A549 (cell line): ENCODE measurements around the gene ACADSB. TPM values are rescaled to one million over a fixed set of nuclear protein-coding genes. Genes with fewer than 3 reads are reported as not detected.

Experiments
- ATAC-seq, 2 experiments: fragments of 200-7000 bp in 1 of 2; fragments of >200 bp in 1 of 2; cut with Nextera tagmentation in 1 of 2; cut with Tn5 transposase in 1 of 2; 3 replicates each; pipeline versions ENCODE4 v1.8.0 to v1.9.1; 2018 to 2020; ENCODE audit warnings: mild to moderate bottlenecking in 1 of 2, moderate library complexity in 1 of 2
- CTCF ChIA-PET: fragments of 300-600 bp; sonication (Branson Sonifier 250); formaldehyde crosslinking; extraction: SDS; loops from one replicate; lab custom pipeline; 2021; ENCODE audit warnings: antibody characterized with exemption, inconsistent platforms; lab: Yijun Ruan, JAX
- POLR2A ChIA-PET: fragments of 350-600 bp; formaldehyde crosslinking; extraction: SDS; loops from one replicate; lab custom pipeline; 2021; ENCODE audit warnings: antibody characterized with exemption, inconsistent platforms; lab: Yijun Ruan, JAX
- DNase-seq, 2 experiments: peaks; one replicate each; pipeline versions ENCODE4 v3.0.0 to v3.0.0-alpha.2; 2011 to 2016; ENCODE audit warnings: low read depth in 1 of 2, low spot score in 1 of 2
- FAIRE-seq: peaks from 2 replicates; lab custom pipeline; 2011; peaks lifted over from hg19 to GRCh38; lab: Jason Lieb, UNC
- H3K27ac ChIP-seq, 2 experiments: fragments of >200 bp; sonication (Bioruptor Twin); formaldehyde crosslinking; 3 replicates each; pipeline ENCODE4 v1.5.1; 2016 to 2017
- H3K4me1 ChIP-seq: fragments of >200 bp; sonication (Bioruptor Twin); formaldehyde crosslinking; 3 replicates; pipeline ENCODE4 v1.6.1; 2016
- H3K4me2 ChIP-seq: fragments of >200 bp; sonication (Bioruptor Twin); formaldehyde crosslinking; 3 replicates; pipeline ENCODE4 v1.6.1; 2016
- H3K4me3 ChIP-seq: fragments of >200 bp; sonication (Bioruptor Twin); formaldehyde crosslinking; 3 replicates; pipeline ENCODE4 v1.5.1; 2016
- H3K9me3 ChIP-seq: fragments of >200 bp; sonication (Bioruptor Twin); formaldehyde crosslinking; 3 replicates; pipeline ENCODE4 v1.6.1; 2016
- BHLHE40 ChIP-seq: IDR thresholded peaks from 2 replicates; pipeline ENCODE4 v1.6.1; 2012; ENCODE audit warnings: low read depth, low read length, inconsistent platforms
- CBX8 ChIP-seq: fragments of 200-600 bp; sonication (generic); IDR thresholded peaks from 2 replicates; pipeline ENCODE4 v1.6.1; 2016
- CHD2 ChIP-seq: fragments of 150-350 bp; IDR thresholded peaks from 2 replicates; pipeline ENCODE4 v1.6.1; 2014; ENCODE audit warnings: low read length; ENCODE audit not compliant: partially characterized antibody
- CHD4 ChIP-seq: fragments of 200-600 bp; sonication (generic); IDR thresholded peaks from 2 replicates; pipeline ENCODE4 v1.6.1; 2016; ENCODE audit warnings: antibody characterized with exemption, mild to moderate bottlenecking, borderline replicate concordance
- EHF ChIP-seq: fragments of 250-450 bp; sonication (Bioruptor Pico); IDR thresholded peaks from 2 replicates; pipeline ENCODE4 v1.5.0; 2020; ENCODE audit warnings: mild to moderate bottlenecking
- EHMT2 ChIP-seq: fragments of 200-600 bp; sonication (generic); IDR thresholded peaks from 2 replicates; pipeline ENCODE4 v1.6.1; 2016; ENCODE audit warnings: antibody characterized with exemption, low read depth, mild to moderate bottlenecking, moderate library complexity
- FOSB ChIP-seq: fragments of 250-450 bp; sonication (Bioruptor Pico); IDR thresholded peaks from 2 replicates; pipeline ENCODE4 v1.5.0; 2020; ENCODE audit warnings: mild to moderate bottlenecking, moderate library complexity
- FOXS1 ChIP-seq: fragments of 250-450 bp; sonication (Bioruptor Pico); IDR thresholded peaks from 2 replicates; pipeline ENCODE4 v1.5.0; 2020; ENCODE audit warnings: mild to moderate bottlenecking, moderate library complexity
- GATA3 ChIP-seq: IDR thresholded peaks from 2 replicates; pipeline ENCODE4 v1.6.1; 2012; ENCODE audit warnings: borderline replicate concordance
- HDAC2 ChIP-seq: fragments of 200-600 bp; sonication (generic); IDR thresholded peaks from 2 replicates; pipeline ENCODE4 v1.6.1; 2016
- HOXB5 ChIP-seq: fragments of 250-450 bp; sonication (Bioruptor Pico); IDR thresholded peaks from 2 replicates; pipeline ENCODE4 v1.5.0; 2020; ENCODE audit warnings: mild to moderate bottlenecking, moderate library complexity
- MAZ ChIP-seq: fragments of 150-350 bp; IDR thresholded peaks from 2 replicates; pipeline ENCODE4 v1.6.1; 2014; ENCODE audit warnings: antibody characterized with exemption, low read depth, low read length, borderline replicate concordance
- MYC ChIP-seq: IDR thresholded peaks from 2 replicates; pipeline ENCODE4 v1.6.1; 2012; ENCODE audit warnings: mild to moderate bottlenecking, inconsistent platforms, low read length, improper control_type of control experiment, borderline replicate concordance
- NFE2L2 ChIP-seq: fragments of 150-350 bp; conservative IDR thresholded peaks from 2 replicates; pipeline ENCODE4 v1.6.1; 2014; ENCODE audit warnings: low read length
- PHF8 ChIP-seq: fragments of 200-600 bp; sonication (generic); IDR thresholded peaks from 2 replicates; pipeline ENCODE4 v1.6.1; 2016; ENCODE audit warnings: low read depth, mild to moderate bottlenecking, antibody characterized with exemption, moderate library complexity, borderline replicate concordance
- RARB ChIP-seq: fragments of 250-450 bp; sonication (Bioruptor Pico); IDR thresholded peaks from 2 replicates; pipeline ENCODE4 v1.8.0; 2021; ENCODE audit warnings: mild to moderate bottlenecking, moderate library complexity
- RCOR1 ChIP-seq: fragments of 150-350 bp; IDR thresholded peaks from 2 replicates; pipeline ENCODE4 v1.6.1; 2014; ENCODE audit warnings: antibody characterized with exemption, low read length, low read depth
- RFX5 ChIP-seq: fragments of 450-650 bp; IDR thresholded peaks from 2 replicates; pipeline ENCODE4 v1.7.1; 2014; ENCODE audit warnings: antibody characterized with exemption, mild to moderate bottlenecking, moderate library complexity
- RNF2 ChIP-seq: fragments of 200-600 bp; sonication (generic); IDR thresholded peaks from 2 replicates; pipeline ENCODE4 v1.6.1; 2016; ENCODE audit warnings: low read depth, mild to moderate bottlenecking, antibody characterized with exemption, moderate library complexity, borderline replicate concordance
- ZC3H11A ChIP-seq: fragments of 450-650 bp; IDR thresholded peaks from 2 replicates; pipeline ENCODE4 v1.6.1; 2014; ENCODE audit warnings: antibody characterized with exemption, mild to moderate bottlenecking
- ZNF302 ChIP-seq: fragments of 250-450 bp; sonication (Bioruptor Pico); IDR thresholded peaks from 2 replicates; pipeline ENCODE4 v1.9.0; 2021; ENCODE audit warnings: inconsistent platforms, mild to moderate bottlenecking, moderate library complexity
- WGBS: methylation state at CpG from one replicate; pipeline ENCODE4 v1.1.6; 2017; ENCODE audit errors: missing lambda C conversion rate; 5-methylcytosine and 5-hydroxymethylcytosine counted together
- polyA plus RNA-seq, 4 experiments: library from polyadenylated mRNA; depleted of rRNA in 3 of 4; stranded (reverse); fragments of >200 nt; fragmentation: RNase III in 1 of 4; extraction: RNeasy Plus Mini Kit Qiagen cat#74134 plus additional on column Dnase treatment in 1 of 4; gene quantifications; 2 replicates in 3 of 4; 3 replicates in 1 of 4; pipeline ENCODE4 v1.2.3, GENCODE V29; 2011 to 2017
- TF ChIP-seq, protein P1 (sequence below): fragments of >200 bp; sonication (Bioruptor Twin); formaldehyde crosslinking; IDR thresholded peaks from 3 replicates; pipeline ENCODE4 v1.5.1; 2016
- TF ChIP-seq, protein P2 (sequence below): fragments of 450-650 bp; IDR thresholded peaks from 2 replicates; pipeline ENCODE4 v1.6.1; 2014; ENCODE audit warnings: antibody characterized with exemption
- TF ChIP-seq, protein P3 (sequence below): fragments of 200-600 bp; sonication (generic); IDR thresholded peaks from 2 replicates; pipeline ENCODE4 v1.6.1; 2016; ENCODE audit warnings: antibody characterized with exemption, mild to moderate bottlenecking, moderate library complexity
- TF ChIP-seq, protein P4 (sequence below): IDR thresholded peaks from 2 replicates; pipeline ENCODE4 v1.6.1; 2012
- TF ChIP-seq, protein P5 (sequence below): IDR thresholded peaks from 2 replicates; pipeline ENCODE4 v1.6.1; 2012
- TF ChIP-seq, protein P6 (sequence below): fragments of >200 bp; sonication (Bioruptor Twin); formaldehyde crosslinking; IDR thresholded peaks from 2 replicates; pipeline ENCODE4 v1.6.1; 2016

ACADSB gene
- polyA plus RNA-seq, 2 of the 4 experiments (the other 2 are of a cell fraction), result 8.5 to 18.5 TPM

DNA sequence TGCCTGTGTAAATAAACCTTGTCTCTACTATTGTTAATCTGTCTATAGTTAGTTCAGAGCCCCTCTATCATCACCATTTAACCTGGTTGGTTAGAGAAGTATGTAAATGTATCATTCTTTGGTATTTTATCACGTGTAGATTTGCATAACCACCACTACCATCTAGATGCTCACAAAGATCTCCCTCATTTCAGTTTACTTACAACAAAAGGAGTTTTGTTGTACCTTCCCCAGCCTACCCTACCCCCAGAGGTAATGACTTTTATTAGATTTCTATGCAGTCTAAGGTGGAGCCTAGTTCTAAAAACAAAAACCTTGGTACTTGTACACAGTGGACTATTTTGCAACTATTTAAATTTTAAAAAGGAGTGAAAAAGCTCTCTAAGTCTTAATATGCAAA is 17.5 kb downstream of the ACADSB start:
- WGBS, result 20% methylated on average over 1 of the region's 1 CpG

DNA sequence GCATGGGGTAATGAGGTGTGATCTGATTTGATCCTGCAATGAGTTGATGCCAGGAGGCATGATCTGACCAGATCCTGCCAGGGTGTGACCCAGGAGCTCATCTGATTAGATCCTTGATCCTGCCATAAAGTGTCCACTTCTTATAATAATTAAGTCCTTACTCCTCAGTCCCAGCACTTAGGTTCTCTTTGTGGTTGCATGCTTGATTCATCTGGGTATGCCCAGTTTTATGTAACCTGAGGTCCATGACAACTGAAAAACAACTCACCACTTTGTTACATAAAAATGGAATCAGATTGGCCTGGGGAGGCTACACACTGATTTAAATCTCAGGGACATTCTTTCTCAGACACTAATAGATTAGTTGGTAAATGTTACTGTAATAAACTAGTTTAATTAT is 19.1 kb downstream of the ACADSB start:
- TF ChIP-seq FOSB (CRISPR knock-in tag) (no peak), EHMT2 (no peak), CHD4 (no peak), PHF8 (no peak), NFE2L2 (no peak), RCOR1 (no peak), RNF2 (no peak)
- TF ChIP-seq, protein P1, sequence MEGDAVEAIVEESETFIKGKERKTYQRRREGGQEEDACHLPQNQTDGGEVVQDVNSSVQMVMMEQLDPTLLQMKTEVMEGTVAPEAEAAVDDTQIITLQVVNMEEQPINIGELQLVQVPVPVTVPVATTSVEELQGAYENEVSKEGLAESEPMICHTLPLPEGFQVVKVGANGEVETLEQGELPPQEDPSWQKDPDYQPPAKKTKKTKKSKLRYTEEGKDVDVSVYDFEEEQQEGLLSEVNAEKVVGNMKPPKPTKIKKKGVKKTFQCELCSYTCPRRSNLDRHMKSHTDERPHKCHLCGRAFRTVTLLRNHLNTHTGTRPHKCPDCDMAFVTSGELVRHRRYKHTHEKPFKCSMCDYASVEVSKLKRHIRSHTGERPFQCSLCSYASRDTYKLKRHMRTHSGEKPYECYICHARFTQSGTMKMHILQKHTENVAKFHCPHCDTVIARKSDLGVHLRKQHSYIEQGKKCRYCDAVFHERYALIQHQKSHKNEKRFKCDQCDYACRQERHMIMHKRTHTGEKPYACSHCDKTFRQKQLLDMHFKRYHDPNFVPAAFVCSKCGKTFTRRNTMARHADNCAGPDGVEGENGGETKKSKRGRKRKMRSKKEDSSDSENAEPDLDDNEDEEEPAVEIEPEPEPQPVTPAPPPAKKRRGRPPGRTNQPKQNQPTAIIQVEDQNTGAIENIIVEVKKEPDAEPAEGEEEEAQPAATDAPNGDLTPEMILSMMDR, result no peak
- TF ChIP-seq, protein P2, sequence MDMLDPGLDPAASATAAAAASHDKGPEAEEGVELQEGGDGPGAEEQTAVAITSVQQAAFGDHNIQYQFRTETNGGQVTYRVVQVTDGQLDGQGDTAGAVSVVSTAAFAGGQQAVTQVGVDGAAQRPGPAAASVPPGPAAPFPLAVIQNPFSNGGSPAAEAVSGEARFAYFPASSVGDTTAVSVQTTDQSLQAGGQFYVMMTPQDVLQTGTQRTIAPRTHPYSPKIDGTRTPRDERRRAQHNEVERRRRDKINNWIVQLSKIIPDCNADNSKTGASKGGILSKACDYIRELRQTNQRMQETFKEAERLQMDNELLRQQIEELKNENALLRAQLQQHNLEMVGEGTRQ, result no peak
- no peak for DNase-seq
- Histone ChIP-seq H3K4me1 (no peaks in the 10 kb centered on the region), H3K4me3 (no peak overlapping the region), H3K9me3 (no peaks in the 10 kb centered on the region), H3K27ac (no peak overlapping the region), H3K4me2 (no peak overlapping the region)
- no peak for FAIRE-seq
- CTCF ChIA-PET, result interaction anchor here (1.0 kb wide), 1 partner anchor 15 kb away, joined by 5 read pairs; no protein-coding TSS in a partner anchor
- no peak for ATAC-seq
- POLR2A ChIA-PET, result no interaction called here

More for the DNA sequence above, 17.5 kb downstream of the ACADSB start:
- ChIA-PET CTCF (interaction anchor here (0.8 kb wide), 1 partner anchor 18 kb away, joined by 3 read pairs; no protein-coding TSS in a partner anchor), POLR2A (no interaction called here)
- H3K9me3 ChIP-seq, result no peaks in the 10 kb centered on the region
- DNase-seq, result no peak
- no peaks in the 10 kb centered on the region for H3K4me1 ChIP-seq
- FAIRE-seq, result no peak
- H3K4me2 ChIP-seq, result no peak overlapping the region
- no peak overlapping the region for H3K27ac ChIP-seq
- H3K4me3 ChIP-seq, result no peak overlapping the region
- TF ChIP-seq ZNF302 (CRISPR knock-in tag) (no peak), GATA3 (no peak), RFX5 (no peak), CHD2 (no peak), BHLHE40 (no peak), RCOR1 (no peak), RARB (CRISPR knock-in tag) (no peak), FOSB (CRISPR knock-in tag) (no peak)
- TF ChIP-seq, protein P3, sequence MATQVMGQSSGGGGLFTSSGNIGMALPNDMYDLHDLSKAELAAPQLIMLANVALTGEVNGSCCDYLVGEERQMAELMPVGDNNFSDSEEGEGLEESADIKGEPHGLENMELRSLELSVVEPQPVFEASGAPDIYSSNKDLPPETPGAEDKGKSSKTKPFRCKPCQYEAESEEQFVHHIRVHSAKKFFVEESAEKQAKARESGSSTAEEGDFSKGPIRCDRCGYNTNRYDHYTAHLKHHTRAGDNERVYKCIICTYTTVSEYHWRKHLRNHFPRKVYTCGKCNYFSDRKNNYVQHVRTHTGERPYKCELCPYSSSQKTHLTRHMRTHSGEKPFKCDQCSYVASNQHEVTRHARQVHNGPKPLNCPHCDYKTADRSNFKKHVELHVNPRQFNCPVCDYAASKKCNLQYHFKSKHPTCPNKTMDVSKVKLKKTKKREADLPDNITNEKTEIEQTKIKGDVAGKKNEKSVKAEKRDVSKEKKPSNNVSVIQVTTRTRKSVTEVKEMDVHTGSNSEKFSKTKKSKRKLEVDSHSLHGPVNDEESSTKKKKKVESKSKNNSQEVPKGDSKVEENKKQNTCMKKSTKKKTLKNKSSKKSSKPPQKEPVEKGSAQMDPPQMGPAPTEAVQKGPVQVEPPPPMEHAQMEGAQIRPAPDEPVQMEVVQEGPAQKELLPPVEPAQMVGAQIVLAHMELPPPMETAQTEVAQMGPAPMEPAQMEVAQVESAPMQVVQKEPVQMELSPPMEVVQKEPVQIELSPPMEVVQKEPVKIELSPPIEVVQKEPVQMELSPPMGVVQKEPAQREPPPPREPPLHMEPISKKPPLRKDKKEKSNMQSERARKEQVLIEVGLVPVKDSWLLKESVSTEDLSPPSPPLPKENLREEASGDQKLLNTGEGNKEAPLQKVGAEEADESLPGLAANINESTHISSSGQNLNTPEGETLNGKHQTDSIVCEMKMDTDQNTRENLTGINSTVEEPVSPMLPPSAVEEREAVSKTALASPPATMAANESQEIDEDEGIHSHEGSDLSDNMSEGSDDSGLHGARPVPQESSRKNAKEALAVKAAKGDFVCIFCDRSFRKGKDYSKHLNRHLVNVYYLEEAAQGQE, result no peak
- TF ChIP-seq, protein P4, sequence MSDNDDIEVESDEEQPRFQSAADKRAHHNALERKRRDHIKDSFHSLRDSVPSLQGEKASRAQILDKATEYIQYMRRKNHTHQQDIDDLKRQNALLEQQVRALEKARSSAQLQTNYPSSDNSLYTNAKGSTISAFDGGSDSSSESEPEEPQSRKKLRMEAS, result no peak
- no peak for ATAC-seq

DNA sequence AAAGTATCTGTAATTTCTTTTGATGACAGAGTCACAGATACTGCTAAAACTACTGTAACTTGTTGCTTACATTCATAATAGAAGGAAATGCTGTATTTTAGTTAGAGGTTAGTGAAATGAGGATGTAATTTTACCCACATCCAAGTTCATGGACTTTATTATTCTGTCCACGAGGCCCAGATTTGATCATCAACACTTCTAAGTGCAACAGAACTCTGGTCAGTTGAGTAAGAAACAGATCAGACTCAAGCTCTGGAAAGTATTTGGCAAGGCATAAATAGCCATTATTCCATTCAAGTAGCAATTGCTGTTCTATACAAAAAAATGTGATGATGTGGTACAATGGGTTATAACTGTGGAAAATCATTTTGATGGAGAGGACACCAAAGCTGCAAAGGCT is 22.3 kb downstream of the ACADSB start:
- FAIRE-seq (no peak), DNase-seq (no peak), ATAC-seq (no peak)
- ChIA-PET CTCF (interaction anchor here (0.9 to 4.1 kb wide), 3 partner anchors 9 to 20 kb away, joined by 3 to 27 read pairs (median 3); no protein-coding TSS in a partner anchor), POLR2A (no interaction called here)
- no peaks in the 10 kb centered on the region for H3K9me3 ChIP-seq
- no peak overlapping the region for H3K4me3 ChIP-seq
- TF ChIP-seq ZC3H11A, result no peak
- no peak for TF ChIP-seq EHF (CRISPR knock-in tag)
- TF ChIP-seq CBX8, result no peak
- no peak for TF ChIP-seq MYC
- TF ChIP-seq RARB (CRISPR knock-in tag), result no peak
- no peak for TF ChIP-seq HDAC2
- TF ChIP-seq RFX5, result no peak
- TF ChIP-seq CHD2, result no peak
- TF ChIP-seq, protein P5, sequence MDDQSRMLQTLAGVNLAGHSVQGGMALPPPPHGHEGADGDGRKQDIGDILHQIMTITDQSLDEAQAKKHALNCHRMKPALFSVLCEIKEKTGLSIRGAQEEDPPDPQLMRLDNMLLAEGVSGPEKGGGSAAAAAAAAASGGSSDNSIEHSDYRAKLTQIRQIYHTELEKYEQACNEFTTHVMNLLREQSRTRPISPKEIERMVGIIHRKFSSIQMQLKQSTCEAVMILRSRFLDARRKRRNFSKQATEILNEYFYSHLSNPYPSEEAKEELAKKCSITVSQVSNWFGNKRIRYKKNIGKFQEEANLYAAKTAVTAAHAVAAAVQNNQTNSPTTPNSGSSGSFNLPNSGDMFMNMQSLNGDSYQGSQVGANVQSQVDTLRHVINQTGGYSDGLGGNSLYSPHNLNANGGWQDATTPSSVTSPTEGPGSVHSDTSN, result no peak
- TF ChIP-seq HOXB5 (CRISPR knock-in tag), result no peak
- TF ChIP-seq FOXS1 (CRISPR knock-in tag), result no peak
- TF ChIP-seq, protein P6, sequence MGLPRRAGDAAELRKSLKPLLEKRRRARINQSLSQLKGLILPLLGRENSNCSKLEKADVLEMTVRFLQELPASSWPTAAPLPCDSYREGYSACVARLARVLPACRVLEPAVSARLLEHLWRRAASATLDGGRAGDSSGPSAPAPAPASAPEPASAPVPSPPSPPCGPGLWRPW, result no peak
- no peak for TF ChIP-seq MAZ
- TF ChIP-seq RNF2, result no peak
- H3K4me2 ChIP-seq, result no peak overlapping the region
- H3K4me1 ChIP-seq, result no peaks in the 10 kb centered on the region
- WGBS, result 72% methylated on average over 1 of the region's 1 CpG
- no peak overlapping the region for H3K27ac ChIP-seq
